H1 (cell line): Measurements from ENCODE around the gene NEDD8. TPM values are rescaled to one million over a fixed set of nuclear protein-coding genes. Genes with fewer than 3 reads are reported as not detected.

Experiments
- CTCF ChIA-PET: fragments of 300-600 bp; sonication (Branson Sonifier 250); formaldehyde crosslinking; loops from one replicate; lab custom pipeline; 2021; ENCODE audit not compliant: partially characterized antibody; lab: Charles Lee
- POLR2A ChIA-PET: fragments of 300-600 bp; sonication (Branson Sonifier 250); formaldehyde crosslinking; loops from one replicate; lab custom pipeline; 2021; ENCODE audit warnings: inconsistent platforms; ENCODE audit not compliant: partially characterized antibody; lab: Charles Lee
- DNase-seq, 2 experiments: peaks; one replicate each; pipeline versions ENCODE4 v3.0.0 to v3.0.0-alpha.2; 2010 to 2022; ENCODE audit warnings: low spot score in 2 of 2, low read depth in 1 of 2, mixed read lengths in 1 of 2
- FAIRE-seq: peaks from 2 replicates; lab custom pipeline; 2011; peaks lifted over from hg19 to GRCh38; lab: Jason Lieb, UNC
- H2AFZ ChIP-seq: 2 replicates; pipeline ENCODE4 v1.8.1; 2012; ENCODE audit warnings: low read length, inconsistent platforms
- H2AK5ac ChIP-seq: 2 replicates; pipeline ENCODE4 v1.6.1; 2013; ENCODE audit warnings: low read depth, low read length
- H2BK120ac ChIP-seq: replicated peaks from 2 replicates; pipeline ENCODE3; 2013; ENCODE audit warnings: low read depth, low read length, inconsistent platforms
- H2BK12ac ChIP-seq: 2 replicates; pipeline ENCODE4 v1.6.1; 2013; ENCODE audit warnings: low read depth, low read length
- H2BK15ac ChIP-seq: 2 replicates; pipeline ENCODE4 v1.6.1; 2013; ENCODE audit warnings: low read length
- H2BK20ac ChIP-seq: 2 replicates; pipeline ENCODE4 v1.6.1; 2013; ENCODE audit warnings: low read length
- H2BK5ac ChIP-seq: 2 replicates; pipeline ENCODE4 v1.6.1; 2013; ENCODE audit warnings: low read depth, low read length
- H3K14ac ChIP-seq: 2 replicates; pipeline ENCODE4 v1.6.1; 2013; ENCODE audit warnings: inconsistent platforms; ENCODE audit not compliant: insufficient read length
- H3K18ac ChIP-seq: 2 replicates; pipeline ENCODE4 v1.6.1; 2013; ENCODE audit warnings: low read length; ENCODE audit errors: extremely low read depth
- H3K23ac ChIP-seq: 2 replicates; pipeline ENCODE4 v1.6.1; 2013; ENCODE audit warnings: inconsistent platforms; ENCODE audit not compliant: insufficient read length
- H3K23me2 ChIP-seq: 2 replicates; pipeline ENCODE4 v1.6.1; 2013; ENCODE audit warnings: low read depth, low read length
- H3K27ac ChIP-seq: 2 replicates; pipeline ENCODE4 v1.6.1; 2011; ENCODE audit warnings: low read depth, low read length, inconsistent platforms
- H3K27me3 ChIP-seq, 4 experiments: replicated peaks in 1 of 4; 1 replicate in 1 of 4; 2 replicates in 3 of 4; pipeline versions ENCODE4 v1.6.1 to v1.8.1; 2011 to 2013; ENCODE audit warnings: low read length in 3 of 4, mild to moderate bottlenecking in 3 of 4, inconsistent platforms in 2 of 4, mixed read lengths in 2 of 4, moderate library complexity in 1 of 4; ENCODE audit not compliant: control insufficient read depth in 3 of 4, insufficient read depth in 3 of 4; ENCODE audit errors: extremely low read depth in 1 of 4
- H3K36me3 ChIP-seq, 4 experiments: 2 replicates each; pipeline versions ENCODE4 v1.6.1 to v1.8.1; 2011 to 2013; ENCODE audit warnings: mild to moderate bottlenecking in 4 of 4, low read length in 3 of 4, moderate library complexity in 2 of 4, control low read depth in 1 of 4, inconsistent platforms in 1 of 4; ENCODE audit not compliant: insufficient read depth in 4 of 4, control insufficient read depth in 2 of 4
- H3K4ac ChIP-seq: replicated peaks from 2 replicates; pipeline ENCODE3; 2013; ENCODE audit warnings: low read length, low read depth, mixed read lengths, inconsistent platforms; ENCODE audit not compliant: insufficient read length
- H3K4me1 ChIP-seq, 4 experiments: replicated peaks in 1 of 4; 1 replicate in 1 of 4; 2 replicates in 3 of 4; pipeline versions ENCODE4 v1.6.1 to v1.8.1; 2011 to 2013; ENCODE audit warnings: low read length in 3 of 4, inconsistent platforms in 2 of 4, mixed read lengths in 1 of 4; ENCODE audit not compliant: insufficient read depth in 4 of 4, control insufficient read depth in 3 of 4
- H3K4me2 ChIP-seq, 2 experiments: 2 replicates each; pipeline versions ENCODE4 v1.6.1 to v1.8.1; 2011 to 2013; ENCODE audit warnings: low read depth in 2 of 2, low read length in 2 of 2, control low read depth in 1 of 2, inconsistent platforms in 1 of 2, mild to moderate bottlenecking in 1 of 2; ENCODE audit not compliant: insufficient read depth in 1 of 2
- H3K4me3 ChIP-seq, 4 experiments: fragments of 200-600, 300-600 bp in 1 of 4; sonication (generic), shearing (Covaris generic), sonication (Bioruptor Twin) in 1 of 4; 2 replicates each; pipeline versions ENCODE4 v1.5.1 to v1.8.1; 2011 to 2016; ENCODE audit warnings: low read length in 4 of 4, low read depth in 3 of 4, control low read depth in 2 of 4, inconsistent platforms in 2 of 4, mild to moderate bottlenecking in 2 of 4, mixed read lengths in 1 of 4, moderate library complexity in 1 of 4; ENCODE audit not compliant: insufficient read depth in 2 of 4; ENCODE audit errors: extremely low read depth in 1 of 4
- H3K56ac ChIP-seq: replicated peaks from 2 replicates; pipeline ENCODE3; 2013; ENCODE audit warnings: low read depth, mild to moderate bottlenecking, mixed read lengths, low read length, inconsistent platforms; ENCODE audit not compliant: insufficient read length
- H3K79me1 ChIP-seq: 2 replicates; pipeline ENCODE4 v1.6.1; 2013; ENCODE audit warnings: low read depth, low read length, control low read depth
- H3K79me2 ChIP-seq, 2 experiments: 2 replicates each; pipeline versions ENCODE4 v1.6.1 to v1.8.1; 2012 to 2013; ENCODE audit warnings: low read length in 2 of 2, mild to moderate bottlenecking in 2 of 2, inconsistent platforms in 1 of 2; ENCODE audit not compliant: insufficient read depth in 2 of 2, control insufficient read depth in 1 of 2
- H3K9ac ChIP-seq, 4 experiments: replicated peaks in 1 of 4; 1 replicate in 1 of 4; 2 replicates in 3 of 4; pipeline versions ENCODE4 v1.6.1 to v1.8.1; 2011 to 2013; ENCODE audit warnings: low read depth in 3 of 4, low read length in 3 of 4, control low read depth in 2 of 4, mild to moderate bottlenecking in 2 of 4, moderate library complexity in 2 of 4, inconsistent platforms in 1 of 4; ENCODE audit errors: extremely low read depth in 1 of 4
- H3K9me3 ChIP-seq, 2 experiments: 2 replicates each; pipeline versions ENCODE4 v1.6.1 to v1.8.1; 2012 to 2013; ENCODE audit warnings: mild to moderate bottlenecking in 2 of 2, moderate library complexity in 2 of 2, control low read depth in 1 of 2, inconsistent platforms in 1 of 2, low read depth in 1 of 2, low read length in 1 of 2, mixed read lengths in 1 of 2; ENCODE audit not compliant: insufficient read depth in 2 of 2
- H4K20me1 ChIP-seq, 2 experiments: replicated peaks in 1 of 2; 2 replicates each; pipeline versions ENCODE3 to v1.8.1; 2011 to 2013; ENCODE audit warnings: inconsistent platforms in 2 of 2, low read length in 2 of 2, mild to moderate bottlenecking in 1 of 2; ENCODE audit not compliant: insufficient read depth in 2 of 2, control insufficient read depth in 1 of 2
- H4K5ac ChIP-seq: 2 replicates; pipeline ENCODE4 v1.6.1; 2013; ENCODE audit warnings: low read length, low read depth, mixed read lengths, inconsistent platforms; ENCODE audit not compliant: insufficient read length
- H4K8ac ChIP-seq: 2 replicates; pipeline ENCODE4 v1.8.0; 2013; ENCODE audit warnings: mild to moderate bottlenecking, moderate library complexity, low read length, inconsistent platforms; ENCODE audit not compliant: insufficient read depth; ENCODE audit errors: extremely low read depth
- H4K91ac ChIP-seq: replicated peaks from 2 replicates; pipeline ENCODE3; 2013; ENCODE audit warnings: low read length, mixed read lengths, inconsistent platforms; ENCODE audit not compliant: insufficient read length
- ASH2L ChIP-seq: fragments of 200-600, 300-600 bp; sonication (generic); IDR thresholded peaks from one replicate; pipeline ENCODE4 v1.7.1; 2017; ENCODE audit warnings: low read length
- EGR1 ChIP-seq: IDR thresholded peaks from 2 replicates; pipeline ENCODE4 v1.6.1; 2011; ENCODE audit warnings: low read depth, low read length, borderline replicate concordance
- GABPA ChIP-seq: IDR thresholded peaks from 2 replicates; pipeline ENCODE4 v1.6.1; 2011; ENCODE audit warnings: mild to moderate bottlenecking, low read length, moderate library complexity, borderline replicate concordance; ENCODE audit not compliant: insufficient read depth
- HDAC6 ChIP-seq: IDR thresholded peaks from one replicate; pipeline ENCODE4 v1.7.1; 2012; ENCODE audit warnings: low read depth, mild to moderate bottlenecking, inconsistent platforms, low read length, moderate library complexity
- KDM4A ChIP-seq: IDR thresholded peaks from one replicate; pipeline ENCODE4 v1.7.1; 2012; ENCODE audit warnings: low read depth, mild to moderate bottlenecking, moderate library complexity, low read length, inconsistent platforms; ENCODE audit not compliant: severe bottlenecking
- KDM5A ChIP-seq: fragments of 200-600 bp; IDR thresholded peaks from 2 replicates; pipeline ENCODE4 v1.7.1; 2012; ENCODE audit warnings: mild to moderate bottlenecking, low read length, inconsistent platforms, mixed read lengths
- NANOG ChIP-seq: IDR thresholded peaks from 2 replicates; pipeline ENCODE4 v1.6.1; 2011; ENCODE audit warnings: low read length, low read depth, mild to moderate bottlenecking, inconsistent platforms; ENCODE audit not compliant: insufficient read depth, poor library complexity, severe bottlenecking
- PHF8 ChIP-seq: fragments of 200-600 bp; sonication (generic); conservative IDR thresholded peaks from 2 replicates; pipeline ENCODE4 v1.7.1; 2012; ENCODE audit warnings: low read depth, mild to moderate bottlenecking, inconsistent platforms, low read length, moderate library complexity
- TAF1 ChIP-seq: IDR thresholded peaks from 2 replicates; pipeline ENCODE4 v1.6.1; 2011; ENCODE audit warnings: mild to moderate bottlenecking, low read depth, low read length
- ZNF274 ChIP-seq: IDR thresholded peaks from 2 replicates; pipeline ENCODE4 v1.7.0; 2012; ENCODE audit warnings: low read length, borderline replicate concordance; ENCODE audit errors: extremely low read depth
- WGBS, 2 experiments: shearing (Covaris generic) in 1 of 2; methylation state at CpG; one replicate each; pipeline versions ENCODE4 v1.1.6 to v1.1.7; 2013 to 2015; ENCODE audit warnings: low lambda C conversion rate in 2 of 2, mixed read lengths in 2 of 2, inconsistent platforms in 1 of 2, low coverage in 1 of 2, missing lambda C conversion rate in 1 of 2; ENCODE audit not compliant: insufficient replicate concordance in 2 of 2, insufficient coverage in 1 of 2, insufficient read length in 1 of 2; ENCODE audit errors: extremely low coverage in 1 of 2, missing lambda C conversion rate in 1 of 2; 5-methylcytosine and 5-hydroxymethylcytosine counted together
- polyA plus RNA-seq, 7 experiments: library from polyadenylated mRNA; depleted of rRNA in 3 of 7; stranded (reverse) in 5 of 7; unstranded in 2 of 7; fragments of >200 nt in 5 of 7; fragments of 200-250 nt in 2 of 7; gene quantifications; 1 replicate in 5 of 7; 2 replicates in 1 of 7; 4 replicates in 1 of 7; pipeline versions ENCODE4 v1.2.1 to v1.2.3, GENCODE V29; 2011 to 2013; ENCODE audit warnings: missing spikeins in 2 of 7, mixed read lengths in 2 of 7
- total RNA-seq: library from RNA; stranded (reverse); fragmentation: NEBNext Ultra II Directional; extraction: Animal tissue kit (Norgen Biotek cat#: 25700); gene quantifications from 2 replicates; pipeline ENCODE4 v1.2.1, GENCODE V29; 2021

NEDD8 gene
- total and polyA plus RNA-seq, 2 of the 8 experiments (the other 6 are each of a cell fraction or from before 2014, with no cell fraction given), result 253 to 317 TPM

DNA sequence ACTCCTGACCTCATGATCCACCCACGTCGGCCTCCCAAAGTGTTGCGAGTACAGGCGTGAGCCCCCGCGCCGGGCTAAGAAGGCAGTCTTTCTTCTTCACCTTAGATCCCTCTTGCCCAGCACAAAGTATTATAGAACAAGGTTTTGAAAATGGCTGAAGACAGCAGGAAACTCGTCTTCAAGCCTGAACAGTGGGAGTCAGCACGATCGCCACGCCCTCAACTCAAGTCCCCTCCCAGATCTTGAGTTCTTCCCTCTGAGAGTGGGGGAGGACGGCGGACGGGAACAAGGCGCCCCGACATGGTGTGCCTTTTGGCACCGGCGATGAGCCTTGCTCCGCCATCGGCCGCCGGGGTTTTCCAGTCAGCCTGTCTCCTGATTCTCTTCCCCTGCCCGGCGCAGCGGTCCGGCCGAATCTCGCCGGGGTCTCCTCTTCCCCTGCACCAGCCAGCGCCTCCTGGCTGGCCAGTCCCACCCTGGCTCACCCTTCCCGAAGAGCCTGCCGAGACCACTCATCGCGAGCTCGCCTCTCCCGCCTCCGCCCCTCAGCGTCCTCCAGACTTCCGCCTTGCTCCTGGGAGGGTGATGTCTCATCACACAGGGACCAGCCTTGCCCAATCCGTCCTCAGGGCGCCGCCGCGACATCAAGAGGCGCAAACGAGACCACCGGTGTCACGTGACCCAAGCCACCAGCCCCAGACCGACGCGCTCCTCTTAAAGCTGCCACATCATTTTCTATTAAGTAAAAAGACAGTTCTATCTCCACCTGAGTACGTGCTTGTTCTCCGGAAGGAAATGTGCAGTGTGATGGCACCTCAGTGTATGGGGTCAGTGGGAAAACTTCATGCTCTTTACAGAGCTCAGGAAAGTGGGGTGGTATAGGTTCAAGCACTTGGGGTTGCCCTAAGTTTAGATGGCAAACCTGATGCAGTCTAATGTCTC lies 19.0 kb downstream of the NEDD8 start, which contains the start of gene CHMP4A:
Gene CHMP4A (minus strand): TSS at position 565 of the 942 bp plus-strand sequence. CDS start 49 bp downstream, at position 516.
- H2AK5ac ChIP-seq, result 0 out of 2 replicates have a peak within 1 kb of the TSS, but pooled peaks have one; percentile 5
- H3K27me3 ChIP-seq, result no peaks in the 10 kb centered on the region
- H4K8ac ChIP-seq, result peak within 1 kb of the TSS; percentile 97; the same call in 1 of the 2 replicates
- H2BK120ac ChIP-seq, result no peak within 1 kb of the TSS
- DNase-seq, result peak; percentile 91 to 94
- no peak within 1 kb of the TSS for H3K23ac ChIP-seq
- peak within 1 kb of the TSS; percentile 80 to 90 for H3K4me2 ChIP-seq
- H3K9me3 ChIP-seq, result no peaks in the 10 kb centered on the region
- 1% methylated on average over 50 of the region's 53 CpGs; no CpG with 5 or more reads in 1 of the 2 experiments for WGBS, 2 experiments
- H2BK12ac ChIP-seq, result no peak within 1 kb of the TSS
- H3K9ac ChIP-seq, result peak within 1 kb of the TSS; percentile 91 to 98 (median 96)
- CTCF ChIA-PET, result interaction anchor here (1.0 to 2.1 kb wide), 9 partner anchors 9 to 119 kb away, joined by 3 to 9 read pairs (median 4); partner anchors contain the start of genes IPO4 and PSME2
- H3K18ac ChIP-seq, result peak within 1 kb of the TSS; percentile 83; the same call in 1 of the 2 replicates
- H2AFZ ChIP-seq, result 0 out of 2 replicates have a peak within 1 kb of the TSS, but pooled peaks have one; percentile 72
- H4K5ac ChIP-seq, result peak within 1 kb of the TSS; percentile 74
- no peaks in the 10 kb centered on the region for H3K79me1 ChIP-seq
- no peak within 1 kb of the TSS for H2BK15ac ChIP-seq
- peak within 1 kb of the TSS; percentile 91 for H2BK5ac ChIP-seq
- peak within 1 kb of the TSS; percentile 99 for H3K27ac ChIP-seq
- H2BK20ac ChIP-seq, result no peak within 1 kb of the TSS
- POLR2A ChIA-PET, result interaction anchor here (0.6 to 11.1 kb wide), 31 partner anchors 9 to 217 kb away, joined by 3 to 119 read pairs (median 4); partner anchors contain the start of genes DHRS1, EMC9, GMPR2 and IPO4
- H3K23me2 ChIP-seq, result peaks cover 8% of the 10 kb centered on the region
- no peak for FAIRE-seq
- peaks cover 0 to 3% of the 10 kb centered on the region in 2 experiments; a peak in 1 of 4 replicates for H3K79me2 ChIP-seq
- no peak within 1 kb of the TSS for H3K14ac ChIP-seq
- H3K56ac ChIP-seq, result peak within 1 kb of the TSS; percentile 56
- H4K91ac ChIP-seq, result no peak within 1 kb of the TSS
- peaks cover 0 to 5% (median 2%) of the 10 kb centered on the region in 4 experiments; a peak in 1 of 7 replicates for H3K4me1 ChIP-seq
- no peaks in the 10 kb centered on the region for H4K20me1 ChIP-seq
- H3K4me3 ChIP-seq, result peak within 1 kb of the TSS; percentile 68 to 97 (median 92)
- peaks cover 12 to 26% (median 24%) of the 10 kb centered on the region in 4 experiments; a peak in 7 of 8 replicates for H3K36me3 ChIP-seq
- peak within 1 kb of the TSS; percentile 73 for H3K4ac ChIP-seq
- TF ChIP-seq NANOG (no peak), ZNF274 (no peak), KDM4A (peak; percentile 89), TAF1 (peak; percentile 94), ASH2L (peak; percentile 77), PHF8 (peak; percentile 99), GABPA (no peak), KDM5A (peak; percentile 84), EGR1 (no peak), HDAC6 (no peak)
